ENCODE data around the gene KRTAP5-2.

- TF ChIP-seq CTCF (IDR thresholded peaks at IDR 0.05; ENCODE audit: insufficient read depth, low read depth, low read length) = no peak
- no peak for TF ChIP-seq EZH2 (IDR thresholded peaks at IDR 0.05; ENCODE audit: insufficient read depth, low read length)
Observed at GRCh38 chr11:1553808-1554594, 44.1 kb downstream of the KRTAP5-2 start.

Data from astrocyte (in vitro differentiated cells and primary cell).